Body of pancreas (tissue), 4 donors: ENCODE results near the gene NCBP2.

Source experiments
- CTCF ChIP-seq, 7 experiments: fragments of 450-650 bp in 4 of 7; fragments of 200-600 bp in 3 of 7; sonication (generic) in 3 of 7; IDR thresholded peaks; one replicate each; pipeline ENCODE4 v1.5.1; 2016 to 2019; ENCODE audit warnings: antibody characterized with exemption in 7 of 7
- POLR2A ChIP-seq, 3 donors: fragments of 450-650 bp; IDR thresholded peaks; one replicate each; pipeline ENCODE4 v1.6.1; 2016; ENCODE audit warnings: antibody characterized with exemption in 3 of 3, mild to moderate bottlenecking in 2 of 3

GRCh38 chr3:196915375-196915774, 27.0 kb downstream of the NCBP2 start:
- TF ChIP-seq CTCF (IDR thresholded peaks at IDR 0.05) (no peak), POLR2A (IDR thresholded peaks at IDR 0.05) (no peak)
